HAP-1 (cell line): ENCODE measurements around the gene AS3MT.

Experiments
- DNase-seq, 2 experiments: peaks; one replicate each; pipeline ENCODE4 v3.0.0-alpha.2; 2016 to 2020; ENCODE audit warnings: low spot score in 2 of 2
- H3K27me3 ChIP-seq: fragments of 250-450 bp; sonication (Bioruptor Pico); 2 replicates; pipeline ENCODE4 v1.5.1; 2020; ENCODE audit warnings: low read depth, mild to moderate bottlenecking, moderate library complexity
- H3K36me3 ChIP-seq: fragments of 250-450 bp; sonication (Bioruptor Pico); replicated peaks from 2 replicates; pipeline ENCODE4 v1.5.1; 2020; ENCODE audit warnings: mild to moderate bottlenecking
- H3K4me1 ChIP-seq: fragments of 250-450 bp; sonication (Bioruptor Pico); 2 replicates; pipeline ENCODE4 v1.5.1; 2020; ENCODE audit warnings: mild to moderate bottlenecking
- H3K4me3 ChIP-seq: fragments of 250-450 bp; sonication (Bioruptor Pico); 2 replicates; pipeline ENCODE4 v1.5.1; 2020; ENCODE audit warnings: mild to moderate bottlenecking, moderate library complexity
- H3K9me3 ChIP-seq: fragments of 250-450 bp; sonication (Bioruptor Pico); 2 replicates; pipeline ENCODE4 v1.5.1; 2020; ENCODE audit warnings: mild to moderate bottlenecking, moderate library complexity
- in situ Hi-C: fragments of 300-500 bp; cut with MboI; formaldehyde crosslinking; loops from 3 replicates; pipeline ENCODE4 v1.14.3; 2020; ENCODE audit warnings: low sequenced_read_pairs, inconsistent platforms, mixed read lengths

AS3MT gene

GRCh38 chr10:102945449-102945848 lies 76.2 kb downstream of the AS3MT start:
- H3K4me3 ChIP-seq: no peak overlapping the region
- in situ Hi-C loops: no loop called here
- no peaks in the 10 kb centered on the region for H3K27me3 ChIP-seq
- H3K4me1 ChIP-seq: no peaks in the 10 kb centered on the region; the same call in 1 of the 2 replicates
- no peaks in the 10 kb centered on the region for H3K9me3 ChIP-seq
- no peaks in the 10 kb centered on the region for H3K36me3 ChIP-seq
- DNase-seq: no peak

- Histone ChIP-seq H3K4me1 (no peaks in the 10 kb centered on the region; the same call in 1 of the 2 replicates), H3K4me3 (no peak overlapping the region), H3K27me3 (no peaks in the 10 kb centered on the region), H3K9me3 (no peaks in the 10 kb centered on the region), H3K36me3 (no peaks in the 10 kb centered on the region)
- in situ Hi-C loops: no loop called here
- DNase-seq: no peak
Observed at GRCh38 chr10:102945962-102946361, 76.7 kb downstream of the AS3MT start.

- in situ Hi-C loops: no loop called here
- H3K4me1 ChIP-seq: no peaks in the 10 kb centered on the region; the same call in 1 of the 2 replicates
- no peak for DNase-seq
- H3K36me3 ChIP-seq: no peaks in the 10 kb centered on the region
- H3K4me3 ChIP-seq: no peak overlapping the region
- H3K9me3 ChIP-seq: no peaks in the 10 kb centered on the region
- H3K27me3 ChIP-seq: no peaks in the 10 kb centered on the region
Observed at GRCh38 chr10:102946992-102947391, 77.7 kb downstream of the AS3MT start.

- no peaks in the 10 kb centered on the region; the same call in 1 of the 2 replicates for H3K4me1 ChIP-seq
- no peaks in the 10 kb centered on the region for H3K9me3 ChIP-seq
- no peaks in the 10 kb centered on the region for H3K36me3 ChIP-seq
- no peak overlapping the region for H3K4me3 ChIP-seq
- in situ Hi-C loops: no loop called here
- H3K27me3 ChIP-seq: no peaks in the 10 kb centered on the region
- no peak for DNase-seq
Observed at GRCh38 chr10:102948176-102948575, 78.9 kb downstream of the AS3MT start.

GRCh38 chr10:102948786-102949185 lies 79.5 kb downstream of the AS3MT start:
- Histone ChIP-seq H3K4me1 (no peaks in the 10 kb centered on the region; the same call in 1 of the 2 replicates), H3K9me3 (no peaks in the 10 kb centered on the region), H3K27me3 (no peaks in the 10 kb centered on the region), H3K4me3 (no peak overlapping the region), H3K36me3 (no peaks in the 10 kb centered on the region)
- in situ Hi-C loops: no loop called here
- no peak for DNase-seq

- Histone ChIP-seq H3K9me3 (no peaks in the 10 kb centered on the region), H3K4me1 (no peaks in the 10 kb centered on the region; the same call in 1 of the 2 replicates), H3K4me3 (no peak overlapping the region), H3K36me3 (no peaks in the 10 kb centered on the region), H3K27me3 (no peaks in the 10 kb centered on the region)
- in situ Hi-C loops: no loop called here
- no peak for DNase-seq
Observed at GRCh38 chr10:102949916-102950315, 80.6 kb downstream of the AS3MT start.

GRCh38 chr10:102951316-102951715 lies 82.0 kb downstream of the AS3MT start:
- Histone ChIP-seq H3K36me3 (no peaks in the 10 kb centered on the region), H3K4me3 (no peak overlapping the region), H3K9me3 (no peaks in the 10 kb centered on the region), H3K4me1 (no peaks in the 10 kb centered on the region; the same call in 1 of the 2 replicates), H3K27me3 (no peaks in the 10 kb centered on the region)
- no peak for DNase-seq
- in situ Hi-C loops: no loop called here
